HepG2 (cell line): ENCODE results near the gene RUVBL2. TPM values are rescaled to one million over a fixed set of nuclear protein-coding genes. Genes with fewer than 3 reads are reported as not detected.

ENCODE experiments used
- AGO1 ChIP-seq: fragments of 200-400 bp; formaldehyde crosslinking; IDR thresholded peaks from 2 replicates; pipeline ENCODE4 v1.6.1; 2017; ENCODE audit warnings: mild to moderate bottlenecking, low read depth, low read length, moderate library complexity; ENCODE audit not compliant: poor library complexity, severe bottlenecking
- ATF4 ChIP-seq, 2 experiments: fragments of 450-650 bp in 1 of 2; sonication (generic) in 1 of 2; formaldehyde crosslinking; IDR thresholded peaks; 2 replicates each; pipeline versions ENCODE4 v1.5.0 to v1.8.0; 2020 to 2022; ENCODE audit warnings: mild to moderate bottlenecking in 1 of 2, missing genetic modification reagents in 1 of 2
- CCAR2 ChIP-seq: fragments of 200-400 bp; formaldehyde crosslinking; optimal IDR thresholded peaks from 2 replicates; pipeline ENCODE3; 2018; ENCODE audit warnings: low read depth, mild to moderate bottlenecking, low read length, moderate library complexity
- CEBPG ChIP-seq: IDR thresholded peaks from 2 replicates; pipeline ENCODE4 v1.6.1; 2016
- ESRRA ChIP-seq: sonication (generic); formaldehyde crosslinking; IDR thresholded peaks from 2 replicates; pipeline ENCODE4 v1.5.1; 2020; ENCODE audit warnings: mild to moderate bottlenecking, low read depth, missing genetic modification reagents
- GABPB1 ChIP-seq: IDR thresholded peaks from 2 replicates; pipeline ENCODE4 v1.6.1; 2016; ENCODE audit warnings: mild to moderate bottlenecking, missing genetic modification reagents, moderate library complexity, missing compliant biosample characterization
- HDAC6 ChIP-seq: fragments of 200-600 bp; sonication (generic); IDR thresholded peaks from 2 replicates; pipeline ENCODE4 v1.7.0; 2017; ENCODE audit warnings: mild to moderate bottlenecking, antibody characterized with exemption, low read length, low read depth
- IKZF4 ChIP-seq: sonication (generic); formaldehyde crosslinking; IDR thresholded peaks from 2 replicates; pipeline ENCODE4 v1.5.1; 2020; ENCODE audit warnings: borderline replicate concordance, mild to moderate bottlenecking, low read depth, missing genetic modification reagents; ENCODE audit errors: not compliant biosample characterization
- IRX3 ChIP-seq: sonication (generic); formaldehyde crosslinking; IDR thresholded peaks from 2 replicates; pipeline ENCODE4 v1.8.1; 2023; ENCODE audit warnings: mild to moderate bottlenecking, low read depth, missing genetic modification reagents, borderline replicate concordance
- RNF219 ChIP-seq: sonication (generic); formaldehyde crosslinking; IDR thresholded peaks from 2 replicates; pipeline ENCODE4 v1.5.0; 2020; ENCODE audit warnings: mild to moderate bottlenecking, missing genetic modification reagents
- RXRA ChIP-seq: sonication (generic); formaldehyde crosslinking; IDR thresholded peaks from 2 replicates; pipeline ENCODE4 v1.5.1; 2020; ENCODE audit warnings: missing genetic modification reagents
- SRF ChIP-seq: IDR thresholded peaks from 2 replicates; pipeline ENCODE4 v1.6.1; 2011; ENCODE audit warnings: mild to moderate bottlenecking, low read depth, low read length, moderate library complexity
- SRSF1 ChIP-seq: fragments of 200-400 bp; formaldehyde crosslinking; optimal IDR thresholded peaks from 2 replicates; pipeline ENCODE3; 2017; ENCODE audit warnings: mild to moderate bottlenecking, low read depth, low read length, moderate library complexity
- ZFP62 ChIP-seq: sonication (generic); formaldehyde crosslinking; IDR thresholded peaks from 2 replicates; pipeline ENCODE4 v1.4.0; 2020; ENCODE audit warnings: missing genetic modification reagents
- ZMYM2 ChIP-seq: sonication (generic); formaldehyde crosslinking; IDR thresholded peaks from 2 replicates; pipeline ENCODE4 v1.8.0; 2022; ENCODE audit warnings: mild to moderate bottlenecking, missing genetic modification reagents
- ZNF576 ChIP-seq: sonication (generic); formaldehyde crosslinking; IDR thresholded peaks from 2 replicates; pipeline ENCODE4 v1.4.0; 2020; ENCODE audit warnings: mild to moderate bottlenecking, missing genetic modification reagents
- ZNF709 ChIP-seq: sonication (generic); formaldehyde crosslinking; IDR thresholded peaks from 2 replicates; pipeline ENCODE4 v1.5.0; 2020; ENCODE audit warnings: mild to moderate bottlenecking, missing genetic modification reagents
- ZNF761 ChIP-seq: sonication (generic); formaldehyde crosslinking; conservative IDR thresholded peaks from 2 replicates; pipeline ENCODE4 v1.4.0; 2020; ENCODE audit warnings: mild to moderate bottlenecking, missing genetic modification reagents
- ZNF780A ChIP-seq: sonication (generic); formaldehyde crosslinking; IDR thresholded peaks from 2 replicates; pipeline ENCODE4 v1.8.0; 2022; ENCODE audit warnings: mild to moderate bottlenecking, missing genetic modification reagents, moderate library complexity
- ZNF781 ChIP-seq: sonication (generic); formaldehyde crosslinking; IDR thresholded peaks from 2 replicates; pipeline ENCODE4 v1.5.1; 2020; ENCODE audit warnings: borderline replicate concordance, mild to moderate bottlenecking, missing genetic modification reagents; ENCODE audit errors: not compliant biosample characterization
- polyA plus RNA-seq, 8 experiments: library from polyadenylated mRNA; depleted of rRNA in 3 of 8; stranded (reverse) in 7 of 8; unstranded in 1 of 8; fragments of >200 nt; fragmentation: Illumina TruSeq in 4 of 8; extraction: Trizol in 4 of 8; gene quantifications; 2 replicates each; pipeline versions ENCODE4 v1.2.1 to v1.2.3, GENCODE V29; 2011 to 2016; ENCODE audit warnings: low read depth in 4 of 8, missing spikeins in 1 of 8, mixed read lengths in 1 of 8; ENCODE audit not compliant: insufficient read depth in 1 of 8
- total RNA-seq, 5 experiments: library from RNA; depleted of rRNA; stranded (reverse); fragments of >200 nt; fragmentation: Illumina TruSeq; extraction: Trizol; gene quantifications; 2 replicates each; pipeline ENCODE4 v1.2.3, GENCODE V29; 2016; ENCODE audit warnings: low read depth in 1 of 5
- TF ChIP-seq, protein P1 (sequence below): sonication (generic); formaldehyde crosslinking; conservative IDR thresholded peaks from 2 replicates; pipeline ENCODE4 v1.4.0; 2020; ENCODE audit warnings: missing genetic modification reagents
- TF ChIP-seq, protein P2 (sequence below): IDR thresholded peaks from 2 replicates; pipeline ENCODE4 v1.6.1; 2016; ENCODE audit warnings: low read depth, borderline replicate concordance

Gene RUVBL2
- total and polyA plus RNA-seq, 2 of the 13 experiments (the other 11 are each of a cell fraction or from before 2014, with no cell fraction given) = 120 to 122 TPM

GRCh38 chr19:48962029-48962848 lies 31.4 kb upstream of the RUVBL2 start (continued):
- TF ChIP-seq, protein P1, sequence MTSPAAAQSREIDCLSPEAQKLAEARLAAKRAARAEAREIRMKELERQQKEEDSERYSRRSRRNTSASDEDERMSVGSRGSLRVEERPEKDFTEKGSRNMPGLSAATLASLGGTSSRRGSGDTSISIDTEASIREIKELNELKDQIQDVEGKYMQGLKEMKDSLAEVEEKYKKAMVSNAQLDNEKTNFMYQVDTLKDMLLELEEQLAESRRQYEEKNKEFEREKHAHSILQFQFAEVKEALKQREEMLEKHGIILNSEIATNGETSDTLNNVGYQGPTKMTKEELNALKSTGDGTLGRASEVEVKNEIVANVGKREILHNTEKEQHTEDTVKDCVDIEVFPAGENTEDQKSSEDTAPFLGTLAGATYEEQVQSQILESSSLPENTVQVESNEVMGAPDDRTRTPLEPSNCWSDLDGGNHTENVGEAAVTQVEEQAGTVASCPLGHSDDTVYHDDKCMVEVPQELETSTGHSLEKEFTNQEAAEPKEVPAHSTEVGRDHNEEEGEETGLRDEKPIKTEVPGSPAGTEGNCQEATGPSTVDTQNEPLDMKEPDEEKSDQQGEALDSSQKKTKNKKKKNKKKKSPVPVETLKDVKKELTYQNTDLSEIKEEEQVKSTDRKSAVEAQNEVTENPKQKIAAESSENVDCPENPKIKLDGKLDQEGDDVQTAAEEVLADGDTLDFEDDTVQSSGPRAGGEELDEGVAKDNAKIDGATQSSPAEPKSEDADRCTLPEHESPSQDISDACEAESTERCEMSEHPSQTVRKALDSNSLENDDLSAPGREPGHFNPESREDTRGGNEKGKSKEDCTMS (CRISPR knock-in tag) = no peak
- TF ChIP-seq ZMYM2 (CRISPR knock-in tag) (peak; percentile 80; the same call in 1 of the 2 replicates), SRF (no peak), RNF219 (CRISPR knock-in tag) (no peak; the same call in 1 of the 2 replicates), HDAC6 (no peak), ZFP62 (CRISPR knock-in tag) (no peak), CEBPG (CRISPR knock-in tag) (no peak; the same call in 1 of the 2 replicates), IKZF4 (CRISPR knock-in tag) (peak; percentile 85), ESRRA (CRISPR knock-in tag) (no peak), SRSF1 (peak; percentile 94), ZNF576 (CRISPR knock-in tag) (no peak), ATF4 (CRISPR knock-in tag; IDR thresholded peaks at IDR 0.05) (peak in 1 of 2 experiments; percentile 66; a peak in 1 of 4 replicates), ZNF761 (0 out of 2 replicates have a peak, but pooled peaks have one; percentile 76), AGO1 (peak; percentile 99), RXRA (CRISPR knock-in tag) (peak; percentile 87), ZNF709 (CRISPR knock-in tag) (peak; percentile 53; the same call in 1 of the 2 replicates), IRX3 (CRISPR knock-in tag) (peak; percentile 74; the same call in 1 of the 2 replicates), CCAR2 (peak; percentile 36), ZNF780A (0 out of 2 replicates have a peak, but pooled peaks have one; percentile 26), GABPB1 (CRISPR knock-in tag) (peak; percentile 81), ZNF781 (CRISPR knock-in tag) (peak; percentile 93)
- TF ChIP-seq, protein P2, sequence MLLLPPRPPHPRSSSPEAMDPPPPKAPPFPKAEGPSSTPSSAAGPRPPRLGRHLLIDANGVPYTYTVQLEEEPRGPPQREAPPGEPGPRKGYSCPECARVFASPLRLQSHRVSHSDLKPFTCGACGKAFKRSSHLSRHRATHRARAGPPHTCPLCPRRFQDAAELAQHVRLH = peak; percentile 78; the same call in 1 of the 2 replicates
